Measurements from ENCODE around the gene SLC25A48.

The SLC25A48 gene

DNA sequence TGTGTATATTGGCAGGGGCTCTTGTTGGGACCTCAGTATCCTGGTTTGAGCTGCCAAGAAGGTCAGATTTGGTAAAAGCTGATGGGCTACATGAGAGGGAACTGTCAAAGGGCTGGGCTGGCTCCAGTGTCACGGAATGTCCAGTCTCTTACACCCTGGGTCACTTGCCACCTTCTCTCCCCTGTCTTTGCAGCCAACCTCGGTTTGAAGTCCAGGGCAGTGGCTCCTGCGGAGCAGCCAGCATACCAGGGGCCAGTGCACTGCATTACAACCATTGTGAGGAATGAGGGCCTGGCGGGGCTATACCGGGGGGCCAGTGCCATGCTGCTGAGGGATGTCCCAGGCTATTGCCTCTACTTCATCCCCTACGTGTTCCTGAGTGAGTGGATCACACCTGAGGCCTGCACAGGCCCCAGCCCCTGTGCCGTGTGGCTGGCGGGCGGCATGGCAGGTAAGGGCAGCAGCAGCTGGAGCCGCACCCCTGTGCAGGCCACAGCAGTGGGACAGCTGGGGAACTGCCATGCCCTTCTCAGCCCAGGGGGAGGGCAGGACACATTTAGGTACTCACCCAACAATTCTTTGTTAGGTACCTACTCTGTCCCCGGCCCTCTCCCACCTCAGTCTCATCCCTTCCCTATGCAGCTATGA is 36.9 kb downstream of the SLC25A48 start:
- no peak overlapping the region for H3K4me3 ChIP-seq (ENCODE audit: control insufficient read depth, low read depth, low read length)
- DNase-seq (ENCODE audit: low read depth): no peak
- TF ChIP-seq, protein P1, sequence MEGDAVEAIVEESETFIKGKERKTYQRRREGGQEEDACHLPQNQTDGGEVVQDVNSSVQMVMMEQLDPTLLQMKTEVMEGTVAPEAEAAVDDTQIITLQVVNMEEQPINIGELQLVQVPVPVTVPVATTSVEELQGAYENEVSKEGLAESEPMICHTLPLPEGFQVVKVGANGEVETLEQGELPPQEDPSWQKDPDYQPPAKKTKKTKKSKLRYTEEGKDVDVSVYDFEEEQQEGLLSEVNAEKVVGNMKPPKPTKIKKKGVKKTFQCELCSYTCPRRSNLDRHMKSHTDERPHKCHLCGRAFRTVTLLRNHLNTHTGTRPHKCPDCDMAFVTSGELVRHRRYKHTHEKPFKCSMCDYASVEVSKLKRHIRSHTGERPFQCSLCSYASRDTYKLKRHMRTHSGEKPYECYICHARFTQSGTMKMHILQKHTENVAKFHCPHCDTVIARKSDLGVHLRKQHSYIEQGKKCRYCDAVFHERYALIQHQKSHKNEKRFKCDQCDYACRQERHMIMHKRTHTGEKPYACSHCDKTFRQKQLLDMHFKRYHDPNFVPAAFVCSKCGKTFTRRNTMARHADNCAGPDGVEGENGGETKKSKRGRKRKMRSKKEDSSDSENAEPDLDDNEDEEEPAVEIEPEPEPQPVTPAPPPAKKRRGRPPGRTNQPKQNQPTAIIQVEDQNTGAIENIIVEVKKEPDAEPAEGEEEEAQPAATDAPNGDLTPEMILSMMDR (IDR thresholded peaks at IDR 0.05; ENCODE audit: control insufficient read depth, insufficient read depth, low read depth, low read length, missing control alignments): no peak

DNA sequence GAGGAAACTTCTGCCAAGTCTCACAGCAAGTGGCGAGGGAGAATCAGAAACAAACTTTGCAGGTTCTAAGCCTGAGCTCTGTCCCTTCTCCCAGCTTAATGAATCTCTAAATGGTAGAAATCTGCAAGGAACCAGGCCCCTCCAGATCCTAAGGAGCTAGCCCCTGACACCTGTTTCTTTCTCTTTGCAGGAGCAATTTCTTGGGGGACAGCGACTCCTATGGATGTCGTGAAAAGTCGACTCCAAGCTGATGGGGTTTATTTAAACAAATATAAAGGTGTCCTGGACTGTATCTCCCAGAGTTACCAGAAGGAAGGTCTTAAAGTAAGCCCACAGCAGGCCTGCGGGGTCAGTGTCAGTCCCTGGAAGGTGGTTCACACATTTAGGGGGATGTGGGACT is 39.4 kb downstream of the SLC25A48 start:
- TF ChIP-seq, protein P1 (IDR thresholded peaks at IDR 0.05; ENCODE audit: control insufficient read depth, insufficient read depth, low read depth, low read length, missing control alignments): no peak
- no peak for DNase-seq (ENCODE audit: low read depth)
- no peak overlapping the region for H3K4me3 ChIP-seq (ENCODE audit: control insufficient read depth, low read depth, low read length)

DNA sequence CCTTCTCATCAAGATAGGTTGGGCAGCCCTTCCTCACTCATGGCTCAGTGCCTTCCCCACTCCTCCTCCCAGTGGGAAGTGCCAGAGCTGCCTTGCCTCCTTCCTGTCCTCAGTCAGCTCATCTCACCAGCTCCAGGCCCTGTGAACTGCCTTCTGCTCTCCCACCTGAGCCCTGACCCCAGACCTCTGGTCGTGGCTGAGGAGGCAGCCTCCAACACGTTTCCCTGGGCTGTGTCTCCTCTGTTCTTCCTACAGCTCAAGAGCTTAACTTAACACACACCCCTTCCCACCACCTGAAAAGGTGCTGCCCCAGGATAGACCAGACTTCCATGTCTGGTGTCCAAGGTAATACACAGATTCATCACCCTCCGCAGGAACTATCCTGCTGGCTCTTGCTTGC is 40.0 kb downstream of the SLC25A48 start:
- no peak overlapping the region for H3K4me3 ChIP-seq (ENCODE audit: control insufficient read depth, low read depth, low read length)
- DNase-seq (ENCODE audit: low read depth): no peak
- TF ChIP-seq, protein P1 (IDR thresholded peaks at IDR 0.05; ENCODE audit: control insufficient read depth, insufficient read depth, low read depth, low read length, missing control alignments): no peak

DNA sequence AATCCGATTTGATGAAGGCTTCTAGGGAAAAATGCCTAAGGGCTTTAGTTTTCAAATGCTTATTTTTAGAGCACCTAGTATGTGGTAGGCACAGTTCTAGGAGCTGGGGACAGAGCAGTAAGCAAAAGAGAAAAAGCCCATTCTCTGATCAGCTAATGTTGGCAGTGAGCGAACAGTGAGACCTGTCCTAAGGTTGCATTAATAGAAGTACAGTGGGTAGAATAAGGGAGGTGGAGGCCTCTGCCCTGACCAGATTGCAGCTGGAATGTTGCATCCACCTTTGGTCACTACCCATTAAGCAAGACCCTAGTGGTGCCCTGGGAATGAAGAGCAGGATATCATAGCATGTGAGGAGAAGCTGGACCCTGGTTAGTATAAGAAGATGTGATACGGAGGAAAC is 41.1 kb downstream of the SLC25A48 start:
- H3K4me3 ChIP-seq (ENCODE audit: control insufficient read depth, low read depth, low read length): no peak overlapping the region
- TF ChIP-seq, protein P1 (IDR thresholded peaks at IDR 0.05; ENCODE audit: control insufficient read depth, insufficient read depth, low read depth, low read length, missing control alignments): no peak
- DNase-seq (ENCODE audit: low read depth): no peak

DNA sequence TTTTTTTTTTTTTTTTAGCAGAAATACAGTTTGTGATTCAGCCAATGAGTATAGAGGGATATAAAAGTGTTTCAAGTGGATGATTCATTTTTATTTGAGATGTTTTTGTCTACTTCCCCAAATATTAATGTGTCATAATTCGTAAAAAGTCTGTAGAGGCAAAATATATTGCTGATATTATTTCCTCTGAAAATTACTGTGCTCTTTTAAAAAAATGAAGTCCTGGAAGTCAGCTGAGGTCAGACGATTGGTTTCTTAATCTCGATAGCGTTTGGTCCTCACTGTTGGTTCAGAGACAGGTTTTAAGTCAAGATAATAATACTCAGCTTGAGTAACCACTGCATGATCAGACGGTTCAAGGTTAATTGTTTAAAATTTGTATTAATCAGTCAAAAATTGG is 41.7 kb downstream of the SLC25A48 start:
- no peak for DNase-seq (ENCODE audit: low read depth)
- TF ChIP-seq, protein P1 (IDR thresholded peaks at IDR 0.05; ENCODE audit: control insufficient read depth, insufficient read depth, low read depth, low read length, missing control alignments): no peak
- H3K4me3 ChIP-seq (ENCODE audit: control insufficient read depth, low read depth, low read length): no peak overlapping the region

DNA sequence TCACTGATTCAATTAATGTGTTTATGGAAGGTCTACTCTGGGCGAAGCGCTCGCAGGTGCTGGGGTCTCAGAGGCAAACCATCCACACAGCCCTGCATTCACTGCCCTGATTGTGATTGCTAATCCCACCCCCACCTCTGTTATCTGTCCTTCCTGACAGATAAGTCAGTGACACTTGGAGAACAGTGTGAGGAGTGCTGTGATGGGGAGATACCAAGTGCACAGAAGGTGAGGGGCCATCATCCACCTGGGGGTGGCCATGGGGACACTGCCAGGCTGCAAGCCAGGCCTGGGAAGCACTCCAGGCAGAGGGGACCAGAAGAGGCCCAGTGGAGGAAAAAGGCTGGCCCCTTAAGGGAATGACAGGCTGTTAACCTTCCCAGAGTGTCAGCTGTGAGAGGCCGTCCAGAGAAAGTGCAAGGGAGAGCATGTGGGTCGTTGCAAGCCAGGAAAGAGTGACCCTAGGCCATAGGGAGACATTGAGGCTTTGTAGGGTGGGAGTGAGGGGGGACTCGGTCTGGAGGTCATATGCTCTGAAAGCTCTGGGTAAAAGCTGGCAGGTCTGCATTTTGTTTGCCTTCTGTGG is 43.2 kb downstream of the SLC25A48 start:
- H3K4me3 ChIP-seq (ENCODE audit: control insufficient read depth, low read depth, low read length): no peak overlapping the region
- no peak for DNase-seq (ENCODE audit: low read depth)
- TF ChIP-seq, protein P1 (IDR thresholded peaks at IDR 0.05; ENCODE audit: control insufficient read depth, insufficient read depth, low read depth, low read length, missing control alignments): no peak

Data from AG09309 (cell line).